A673 (cell line): ENCODE data around the gene ATXN3. TPM values are rescaled to one million over a fixed set of nuclear protein-coding genes. Genes with fewer than 3 reads are reported as not detected.
"Not testable (repeated sequence)": the region's sequence is repeated elsewhere in the genome, so short reads cannot be mapped to it uniquely, and the experiment has no call there.

Experiments used
- BruUV-seq: library from RNA; stranded (reverse); fragments of 400-500 nt; replicated peaks from 2 replicates; lab custom pipeline; 2021; lab: Mats Ljungman, UMichigan
- CTCF ChIA-PET: fragments of 300-600 bp; sonication (Branson Sonifier 250); formaldehyde crosslinking; loops from one replicate; lab custom pipeline; 2022; ENCODE audit warnings: antibody characterized with exemption; lab: Charles Lee
- POLR2A ChIA-PET: fragments of 300-600 bp; sonication (Branson Sonifier 250); formaldehyde crosslinking; loops from one replicate; lab custom pipeline; 2022; ENCODE audit warnings: antibody characterized with exemption; ENCODE audit not compliant: low non-redundant PET; lab: Charles Lee
- DNase-seq: peaks from one replicate; pipeline ENCODE4 v3.0.0-alpha.2; 2015; ENCODE audit warnings: low spot score
- H3K27ac ChIP-seq: fragments of 200-600 bp; sonication (generic); 2 replicates; pipeline ENCODE4 v1.5.1; 2016; ENCODE audit warnings: mixed run types, low read depth, mild to moderate bottlenecking, mixed read lengths, antibody characterized with exemption, low read length; ENCODE audit not compliant: poor library complexity, severe bottlenecking
- H3K27me3 ChIP-seq: fragments of 200-600 bp; sonication (generic); replicated peaks from 2 replicates; pipeline ENCODE4 v1.6.1; 2017; ENCODE audit warnings: mixed run types, low read depth, mild to moderate bottlenecking, mixed read lengths, antibody characterized with exemption, low read length; ENCODE audit not compliant: insufficient read depth, poor library complexity
- H3K36me3 ChIP-seq: fragments of 200-600 bp; sonication (generic); 2 replicates; pipeline ENCODE4 v1.6.1; 2016; ENCODE audit warnings: mixed run types, mild to moderate bottlenecking, mixed read lengths, antibody characterized with exemption, low read length; ENCODE audit not compliant: insufficient read depth, poor library complexity, severe bottlenecking
- H3K4me1 ChIP-seq: fragments of 200-600 bp; sonication (generic); 2 replicates; pipeline ENCODE4 v1.6.1; 2017; ENCODE audit warnings: mixed run types, mild to moderate bottlenecking, mixed read lengths, antibody characterized with exemption, low read length; ENCODE audit not compliant: insufficient read depth, poor library complexity, severe bottlenecking
- H3K4me3 ChIP-seq: fragments of 200-600 bp; sonication (generic); 2 replicates; pipeline ENCODE4 v1.5.1; 2016; ENCODE audit warnings: low read depth, mixed run types, mild to moderate bottlenecking, mixed read lengths, low read length; ENCODE audit not compliant: poor library complexity, severe bottlenecking
- H3K9me3 ChIP-seq: fragments of 200-600 bp; sonication (generic); 2 replicates; pipeline ENCODE4 v1.6.1; 2016; ENCODE audit warnings: mixed run types, low read depth, mild to moderate bottlenecking, mixed read lengths, antibody characterized with exemption, low read length; ENCODE audit not compliant: poor library complexity, severe bottlenecking
- CTCF ChIP-seq: fragments of 300-800, 200-600 bp; sonication (generic); conservative IDR thresholded peaks from 2 replicates; pipeline ENCODE4 v1.5.1; 2017; ENCODE audit warnings: low read depth, mild to moderate bottlenecking, antibody characterized with exemption, low read length, moderate library complexity, mixed read lengths
- EZH2 ChIP-seq: fragments of 200-600 bp; sonication (generic); IDR thresholded peaks from 2 replicates; pipeline ENCODE4 v1.6.1; 2017; ENCODE audit warnings: borderline replicate concordance, low read depth, mild to moderate bottlenecking, mixed read lengths, antibody characterized with exemption, low read length; ENCODE audit not compliant: poor library complexity, severe bottlenecking
- intact Hi-C: fragments of 100-400 bp; cut with micrococcal nuclease; formaldehyde crosslinking; loops from one replicate; pipeline ENCODE4 v1.10.0; 2022; ENCODE audit not compliant: unreplicated experiment
- total RNA-seq: library from RNA; stranded (reverse); gene quantifications from 2 replicates; pipeline ENCODE4 v1.2.3, GENCODE V29; 2021

ATXN3 gene
- total RNA-seq, 1 experiment from 2014 or later: 27.3 TPM

- intact Hi-C loops: no loop called here
- POLR2A ChIA-PET: no interaction called here
These were observed 31.8 kb downstream of the ATXN3 start for GRCh38 chr14:92074555-92074954.

GRCh38 chr14:92058006-92058917, 48.1 kb downstream of the ATXN3 start:
- no peaks in the 10 kb centered on the region for H3K4me1 ChIP-seq
- H3K27me3 ChIP-seq: no peaks in the 10 kb centered on the region
- BruUV-seq: no TSS peak
- POLR2A ChIA-PET: no interaction called here
- H3K9me3 ChIP-seq: no peaks in the 10 kb centered on the region
- no peaks in the 10 kb centered on the region for H3K36me3 ChIP-seq
- no peak overlapping the region for H3K27ac ChIP-seq
- no peak for TF ChIP-seq EZH2
- no peak for TF ChIP-seq CTCF
- intact Hi-C loops: no loop called here
- DNase-seq: no peak
- H3K4me3 ChIP-seq: no peak overlapping the region
- CTCF ChIA-PET: no interaction called here

More at GRCh38 chr14:92074555-92074954, 31.8 kb downstream of the ATXN3 start:
- peaks cover 20% of the 10 kb centered on the region for H3K36me3 ChIP-seq
- no peaks in the 10 kb centered on the region for H3K27me3 ChIP-seq
- no peaks in the 10 kb centered on the region for H3K9me3 ChIP-seq
- no peak overlapping the region for H3K4me3 ChIP-seq
- CTCF ChIA-PET: no interaction called here
- BruUV-seq: no TSS peak
- TF ChIP-seq CTCF (no peak), EZH2 (no peak)
- no peaks in the 10 kb centered on the region for H3K4me1 ChIP-seq
- DNase-seq: no peak
- no peak overlapping the region for H3K27ac ChIP-seq

GRCh38 chr14:92049781-92050180, 56.6 kb downstream of the ATXN3 start:
- intact Hi-C loops: no loop called here
- BruUV-seq: no TSS peak
- no peaks in the 10 kb centered on the region for H3K9me3 ChIP-seq
- H3K4me1 ChIP-seq: no peaks in the 10 kb centered on the region
- no peak for DNase-seq
- H3K27ac ChIP-seq: no peak overlapping the region
- H3K4me3 ChIP-seq: no peak overlapping the region
- CTCF ChIA-PET: no interaction called here
- POLR2A ChIA-PET: no interaction called here
- TF ChIP-seq EZH2 (no peak), CTCF (no peak)
- no peaks in the 10 kb centered on the region for H3K27me3 ChIP-seq
- no peaks in the 10 kb centered on the region for H3K36me3 ChIP-seq

GRCh38 chr14:92049221-92049620, 57.2 kb downstream of the ATXN3 start:
- H3K4me1 ChIP-seq, POLR2A ChIA-PET, DNase-seq, CTCF ChIA-PET, intact Hi-C loops, H3K27ac ChIP-seq, H3K27me3 ChIP-seq, H3K9me3 ChIP-seq, H3K36me3 ChIP-seq, H3K4me3 ChIP-seq, BruUV-seq: not testable (repeated sequence)

GRCh38 chr14:92045904-92046303, 60.5 kb downstream of the ATXN3 start:
- H3K27ac ChIP-seq, CTCF ChIA-PET: not testable (repeated sequence)

More at GRCh38 chr14:92045904-92046303, 60.5 kb downstream of the ATXN3 start:
- intact Hi-C loops, BruUV-seq, H3K4me3 ChIP-seq, DNase-seq, H3K4me1 ChIP-seq, H3K36me3 ChIP-seq, H3K9me3 ChIP-seq, H3K27me3 ChIP-seq, POLR2A ChIA-PET: not testable (repeated sequence)
